Endothelial cell of umbilical vein (primary cell): ENCODE data around the gene ANKRD44. TPM values are rescaled to one million over a fixed set of nuclear protein-coding genes. Genes with fewer than 3 reads are reported as not detected.

ENCODE experiments used
- BruUV-seq: library from RNA; stranded (reverse); fragments of 400-500 nt; replicated peaks from 2 replicates; lab custom pipeline; 2021; lab: Mats Ljungman, UMichigan
- CTCF ChIA-PET: fragments of 300-600, 350-600 bp; sonication (Branson Sonifier 250); formaldehyde crosslinking; loops from one replicate; lab custom pipeline; 2021; ENCODE audit warnings: antibody characterized with exemption, inconsistent platforms; lab: Charles Lee
- POLR2A ChIA-PET: fragments of 300-600, 350-600 bp; sonication (Branson Sonifier 250); formaldehyde crosslinking; loops from one replicate; lab custom pipeline; 2021; ENCODE audit warnings: antibody characterized with exemption, inconsistent platforms; lab: Charles Lee
- DNase-seq: peaks from one replicate; pipeline ENCODE4 v3.0.0-alpha.2; 2011; ENCODE audit warnings: low read depth, low spot score
- FAIRE-seq: peaks from 2 replicates; lab custom pipeline; 2011; peaks lifted over from hg19 to GRCh38; lab: Jason Lieb, UNC
- H2AFZ ChIP-seq: 2 replicates; pipeline ENCODE4 v1.6.0; 2012; ENCODE audit warnings: low read depth, low read length, control low read depth, inconsistent platforms
- H3K27ac ChIP-seq: 2 replicates; pipeline ENCODE4 v1.5.1; 2011; ENCODE audit warnings: low read depth, mild to moderate bottlenecking, control low read depth, low read length, moderate library complexity; ENCODE audit not compliant: insufficient read depth
- H3K27me3 ChIP-seq, 2 experiments: 2 replicates each; pipeline versions ENCODE4 v1.6.0 to v1.6.1; 2011; ENCODE audit warnings: low read length in 2 of 2, mixed read lengths in 1 of 2; ENCODE audit not compliant: control insufficient read depth in 2 of 2, insufficient read depth in 2 of 2
- H3K36me3 ChIP-seq, 2 experiments: 2 replicates in 1 of 2; 3 replicates in 1 of 2; pipeline ENCODE4 v1.5.1; 2011; ENCODE audit warnings: low read length in 2 of 2, mild to moderate bottlenecking in 1 of 2, moderate library complexity in 1 of 2; ENCODE audit not compliant: control insufficient read depth in 2 of 2, insufficient read depth in 2 of 2; ENCODE audit errors: extremely low read depth in 1 of 2
- H3K4me1 ChIP-seq: 3 replicates; pipeline ENCODE4 v1.5.1; 2011; ENCODE audit warnings: mild to moderate bottlenecking, low read length; ENCODE audit not compliant: control insufficient read depth, insufficient read depth; ENCODE audit errors: extremely low read depth
- H3K4me2 ChIP-seq: 2 replicates; pipeline ENCODE4 v1.6.1; 2011; ENCODE audit warnings: low read length, control low read depth, mixed read lengths; ENCODE audit not compliant: insufficient read depth
- H3K4me3 ChIP-seq, 3 experiments: fragments of 200-600 bp in 1 of 3; sonication (generic), shearing (Covaris generic) in 1 of 3; replicated peaks in 1 of 3; 2 replicates each; pipeline ENCODE4 v1.5.1; 2011 to 2016; ENCODE audit warnings: control low read depth in 3 of 3, low read length in 3 of 3, mild to moderate bottlenecking in 2 of 3, inconsistent platforms in 1 of 3, low read depth in 1 of 3, moderate library complexity in 1 of 3; ENCODE audit not compliant: insufficient read depth in 1 of 3
- H3K79me2 ChIP-seq: 2 replicates; pipeline ENCODE4 v1.6.0; 2012; ENCODE audit warnings: low read length, inconsistent platforms; ENCODE audit not compliant: control insufficient read depth, insufficient read depth
- H3K9ac ChIP-seq: replicated peaks from 2 replicates; pipeline ENCODE3; 2011; ENCODE audit warnings: low read length, control low read depth; ENCODE audit not compliant: insufficient read depth; ENCODE audit errors: extremely low read depth
- H3K9me1 ChIP-seq: replicated peaks from 3 replicates; pipeline ENCODE4 v1.6.0; 2011; ENCODE audit warnings: mild to moderate bottlenecking, low read length; ENCODE audit not compliant: control insufficient read depth, insufficient read depth; ENCODE audit errors: extremely low read depth
- H3K9me3 ChIP-seq: replicated peaks from 2 replicates; pipeline ENCODE4 v1.5.1; 2012; ENCODE audit warnings: low read length, inconsistent platforms; ENCODE audit not compliant: control insufficient read depth, insufficient read depth
- H4K20me1 ChIP-seq: replicated peaks from 2 replicates; pipeline ENCODE3; 2011; ENCODE audit warnings: mild to moderate bottlenecking, low read length; ENCODE audit not compliant: control insufficient read depth, insufficient read depth; ENCODE audit errors: extremely low read depth
- EZH2 ChIP-seq: IDR thresholded peaks from 2 replicates; pipeline ENCODE4 v1.6.1; 2012; ENCODE audit warnings: borderline replicate concordance, low read depth, mild to moderate bottlenecking, moderate library complexity, low read length, inconsistent platforms; ENCODE audit not compliant: severe bottlenecking
- FOS ChIP-seq: IDR thresholded peaks from 2 replicates; pipeline ENCODE4 v1.6.1; 2011; ENCODE audit warnings: mild to moderate bottlenecking, low read length, moderate library complexity, borderline replicate concordance; ENCODE audit not compliant: insufficient read depth
- GATA2 ChIP-seq: IDR thresholded peaks from 2 replicates; pipeline ENCODE4 v1.7.0; 2011; ENCODE audit warnings: low read depth, mild to moderate bottlenecking, moderate library complexity, mixed read lengths, low read length; ENCODE audit not compliant: insufficient read length, insufficient read depth
- JUN ChIP-seq: IDR thresholded peaks from 2 replicates; pipeline ENCODE4 v1.6.1; 2011; ENCODE audit warnings: borderline replicate concordance, low read depth; ENCODE audit not compliant: insufficient read length, insufficient read depth
- MYC ChIP-seq: IDR thresholded peaks from one replicate; pipeline ENCODE4 v1.6.1; 2011; ENCODE audit warnings: mild to moderate bottlenecking, low read depth, low read length
- POLR2A ChIP-seq: IDR thresholded peaks from 2 replicates; pipeline ENCODE4 v1.6.1; 2012; ENCODE audit warnings: low read depth, mild to moderate bottlenecking, control low read depth, low read length
- POLR2AphosphoS5 ChIP-seq: IDR thresholded peaks from 2 replicates; pipeline ENCODE4 v1.6.1; 2012; ENCODE audit warnings: low read depth, mild to moderate bottlenecking, control low read depth, low read length, moderate library complexity; ENCODE audit not compliant: insufficient read depth
- dilution Hi-C: fragments of 300-500 bp; cut with MboI; formaldehyde crosslinking; loops from one replicate; pipeline ENCODE4 v1.15.0; 2019; ENCODE audit warnings: low sequenced_read_pairs; ENCODE audit not compliant: extremely low pct_ligation_motif_present
- intact Hi-C: fragments of 100-400 bp; cut with micrococcal nuclease; formaldehyde crosslinking; loops from one replicate; pipeline ENCODE4 v1.10.0; 2022
- polyA plus RNA-seq, 4 experiments: library from polyadenylated mRNA; depleted of rRNA in 3 of 4; stranded (reverse) in 3 of 4; unstranded in 1 of 4; fragments of >200 nt; gene quantifications; 2 replicates each; pipeline versions ENCODE4 v1.2.1 to v1.2.3, GENCODE V29; 2011 to 2012; ENCODE audit warnings: missing spikeins in 1 of 4
- total RNA-seq: library from RNA; stranded (reverse); gene quantifications from 2 replicates; pipeline ENCODE4 v1.2.3, GENCODE V29; 2021
- TF ChIP-seq, protein P1 (sequence below), 2 donors: IDR thresholded peaks; 1 replicate in 1 of 2; 2 replicates in 1 of 2; pipeline ENCODE4 v1.5.1; 2011; ENCODE audit warnings: low read length in 2 of 2, mild to moderate bottlenecking in 2 of 2, moderate library complexity in 2 of 2, control low read depth in 1 of 2, inconsistent platforms in 1 of 2, low read depth in 1 of 2; ENCODE audit not compliant: insufficient read depth in 1 of 2; ENCODE audit errors: extremely low read depth in 1 of 2
- TF ChIP-seq, protein P2 (sequence below): IDR thresholded peaks from 2 replicates; pipeline ENCODE4 v1.6.1; 2011; ENCODE audit not compliant: insufficient read depth, insufficient read length

The ANKRD44 gene
- total and polyA plus RNA-seq, 2 donors (not counting 3 experiments of a cell fraction or from before 2014, with no cell fraction given) = 3.4 to 6.1 TPM

DNA sequence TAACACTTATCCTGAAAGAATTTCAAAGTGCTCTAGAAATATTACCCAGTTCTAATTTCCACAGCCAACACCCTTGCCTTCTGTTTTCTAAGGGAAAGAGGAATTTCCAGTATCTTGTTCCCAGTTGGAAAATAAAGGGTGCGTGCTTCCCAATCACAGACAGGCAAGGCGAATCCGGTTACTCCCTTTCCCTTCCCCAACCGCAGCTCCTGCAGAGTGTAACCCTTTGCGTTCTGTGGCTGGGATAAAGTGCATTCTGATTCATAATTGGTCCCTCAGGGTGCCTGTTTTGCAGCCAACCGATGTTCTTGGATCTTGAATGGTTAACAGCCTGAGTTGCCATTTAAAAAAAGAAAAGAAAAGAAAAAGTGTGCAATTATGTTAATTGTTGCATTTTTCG, 343.5 kb downstream of the ANKRD44 start:
- Histone ChIP-seq H3K36me3 (no peaks in the 10 kb centered on the region), H3K27me3 (no peaks in the 10 kb centered on the region), H4K20me1 (no peaks in the 10 kb centered on the region), H3K9me1 (no peaks in the 10 kb centered on the region), H3K4me1 (peaks cover 20% of the 10 kb centered on the region), H2AFZ (peak overlapping the region; percentile 88), H3K9ac (no peak overlapping the region), H3K4me2 (peak overlapping the region; percentile 67), H3K79me2 (no peaks in the 10 kb centered on the region), H3K9me3 (no peaks in the 10 kb centered on the region), H3K27ac (no peak overlapping the region), H3K4me3 (peak overlapping the region in 1 of 3 experiments; percentile 2)
- DNase-seq = peak; percentile 28
- CTCF ChIA-PET = no interaction called here
- POLR2A ChIA-PET = no interaction called here
- dilution Hi-C loops (no loop called here), intact Hi-C loops (loop anchor here (2.0 kb wide), 1 partner anchor 22 kb away; no protein-coding TSS in a partner anchor)
- no peak for TF ChIP-seq JUN
- TF ChIP-seq POLR2A = no peak
- no peak for TF ChIP-seq EZH2
- TF ChIP-seq, protein P1, sequence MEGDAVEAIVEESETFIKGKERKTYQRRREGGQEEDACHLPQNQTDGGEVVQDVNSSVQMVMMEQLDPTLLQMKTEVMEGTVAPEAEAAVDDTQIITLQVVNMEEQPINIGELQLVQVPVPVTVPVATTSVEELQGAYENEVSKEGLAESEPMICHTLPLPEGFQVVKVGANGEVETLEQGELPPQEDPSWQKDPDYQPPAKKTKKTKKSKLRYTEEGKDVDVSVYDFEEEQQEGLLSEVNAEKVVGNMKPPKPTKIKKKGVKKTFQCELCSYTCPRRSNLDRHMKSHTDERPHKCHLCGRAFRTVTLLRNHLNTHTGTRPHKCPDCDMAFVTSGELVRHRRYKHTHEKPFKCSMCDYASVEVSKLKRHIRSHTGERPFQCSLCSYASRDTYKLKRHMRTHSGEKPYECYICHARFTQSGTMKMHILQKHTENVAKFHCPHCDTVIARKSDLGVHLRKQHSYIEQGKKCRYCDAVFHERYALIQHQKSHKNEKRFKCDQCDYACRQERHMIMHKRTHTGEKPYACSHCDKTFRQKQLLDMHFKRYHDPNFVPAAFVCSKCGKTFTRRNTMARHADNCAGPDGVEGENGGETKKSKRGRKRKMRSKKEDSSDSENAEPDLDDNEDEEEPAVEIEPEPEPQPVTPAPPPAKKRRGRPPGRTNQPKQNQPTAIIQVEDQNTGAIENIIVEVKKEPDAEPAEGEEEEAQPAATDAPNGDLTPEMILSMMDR (IDR thresholded peaks at IDR 0.05; ENCODE audit: extremely low read depth in 1 of 2, insufficient read depth in 1 of 2, low read depth in 1 of 2, low read length in 2 of 2) = no peak
- TF ChIP-seq POLR2AphosphoS5 = no peak
- TF ChIP-seq, protein P2, sequence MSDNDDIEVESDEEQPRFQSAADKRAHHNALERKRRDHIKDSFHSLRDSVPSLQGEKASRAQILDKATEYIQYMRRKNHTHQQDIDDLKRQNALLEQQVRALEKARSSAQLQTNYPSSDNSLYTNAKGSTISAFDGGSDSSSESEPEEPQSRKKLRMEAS = no peak
- TF ChIP-seq GATA2 = no peak
- no peak for TF ChIP-seq FOS
- no peak for TF ChIP-seq MYC
- no TSS peak for BruUV-seq
- peak; percentile 65 for FAIRE-seq
